Measurements from ENCODE around the gene B3GAT3. TPM values are rescaled to one million over a fixed set of nuclear protein-coding genes. Genes with fewer than 3 reads are reported as not detected.
A peak's percentile ranks its signal among the peaks of the same experiment; 100 is the strongest.

B3GAT3 gene
- total and polyA plus RNA-seq, 2 of the 8 experiments (the other 6 are each of a cell fraction or from before 2014, with no cell fraction given), result 28.0 to 39.0 TPM

DNA sequence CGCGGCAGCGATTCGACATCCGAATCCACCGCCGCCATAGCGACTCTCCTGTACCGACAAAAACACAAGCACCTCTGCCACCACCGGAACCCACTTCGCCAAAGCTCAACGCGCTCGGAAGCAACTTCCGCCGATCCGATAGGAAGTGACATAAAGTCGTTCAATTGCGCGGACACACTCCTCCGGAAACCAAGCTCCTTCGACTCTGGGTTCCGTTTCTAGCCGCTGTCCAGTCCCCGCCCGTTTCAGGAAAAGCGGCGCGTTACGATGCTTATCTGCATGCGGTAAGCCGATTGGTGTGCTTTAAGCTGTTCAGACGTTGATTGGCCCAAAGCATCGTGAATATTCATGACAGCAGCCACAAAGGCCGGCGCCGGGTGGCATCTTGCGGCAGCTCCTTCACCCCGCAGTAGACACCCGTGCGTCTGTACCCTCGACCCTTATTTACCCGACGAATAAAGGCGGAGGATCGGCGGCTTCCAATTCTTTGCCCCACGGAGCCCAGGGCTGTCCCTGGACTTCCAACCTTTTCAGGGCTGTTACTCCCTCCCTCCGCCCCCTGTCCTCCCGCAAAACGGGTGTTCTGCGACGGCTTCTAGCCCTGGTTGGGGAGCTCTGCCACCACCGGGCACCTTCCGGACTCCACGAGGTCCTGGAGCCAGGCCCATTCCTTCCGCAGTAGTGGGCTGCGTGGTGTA, 30.2 kb downstream of the B3GAT3 start, which contains the start of gene TUT1 (continued):
- peak; percentile 94 for TF ChIP-seq ASH2L (IDR thresholded peaks at IDR 0.05; ENCODE audit: low read length)
- TF ChIP-seq CHD1 (IDR thresholded peaks at IDR 0.05; ENCODE audit: low read depth, low read length), result no peak
- no peak for TF ChIP-seq BCL11A (IDR thresholded peaks at IDR 0.05; ENCODE audit: low read depth in 2 of 2, low read length in 2 of 2)
- no peak for TF ChIP-seq EGR1 (IDR thresholded peaks at IDR 0.05; ENCODE audit: borderline replicate concordance, low read depth, low read length)
- TF ChIP-seq RAD21 (IDR thresholded peaks at IDR 0.05 in 1 of 2, conservative IDR thresholded peaks at IDR 0.05 in 1 of 2; ENCODE audit: low read depth in 2 of 2, low read length in 2 of 2), result no peak; a peak in 1 of 4 replicates
- TF ChIP-seq JUN (IDR thresholded peaks at IDR 0.05; ENCODE audit: low read depth, low read length), result no peak
- TF ChIP-seq NANOG (IDR thresholded peaks at IDR 0.05; ENCODE audit: insufficient read depth, low read depth, low read length, poor library complexity, severe bottlenecking), result peak; percentile 48

Measured in H1 (cell line).